GM11168 (cell line): Measurements from ENCODE around the gene ZNF14.
"Not testable (repeated sequence)": the region's sequence is repeated elsewhere in the genome, so short reads cannot be mapped to it uniquely, and the experiment has no call there.

ENCODE experiments used
- in situ Hi-C: fragments of 300-500 bp; cut with MboI; formaldehyde crosslinking; loops from one replicate; pipeline ENCODE4 v1.12.0; 2022; ENCODE audit warnings: low sequenced_read_pairs; ENCODE audit not compliant: unreplicated experiment

ZNF14 gene

GRCh38 chr19:19697589-19697988 is 35.3 kb downstream of the ZNF14 start:
- in situ Hi-C loops, result no loop called here

GRCh38 chr19:19696386-19696785 is 36.5 kb downstream of the ZNF14 start:
- in situ Hi-C loops, result no loop called here

- in situ Hi-C loops, result no loop called here
Observed at GRCh38 chr19:19691683-19692082, 41.2 kb downstream of the ZNF14 start.

- in situ Hi-C loops, result not testable (repeated sequence)
Observed at GRCh38 chr19:19689023-19689422, 43.9 kb downstream of the ZNF14 start.

GRCh38 chr19:19687090-19687489 is 45.8 kb downstream of the ZNF14 start:
- in situ Hi-C loops, result no loop called here

GRCh38 chr19:19686580-19686979 is 46.3 kb downstream of the ZNF14 start:
- in situ Hi-C loops, result no loop called here

GRCh38 chr19:19686119-19686518 is 46.8 kb downstream of the ZNF14 start:
- in situ Hi-C loops, result not testable (repeated sequence)

GRCh38 chr19:19679176-19680073 is 53.5 kb downstream of the ZNF14 start:
- in situ Hi-C loops, result no loop called here

- in situ Hi-C loops, result no loop called here
Observed at GRCh38 chr19:19677579-19677978, 55.3 kb downstream of the ZNF14 start.

- in situ Hi-C loops, result no loop called here
Observed at GRCh38 chr19:19674315-19674714, 58.6 kb downstream of the ZNF14 start.

GRCh38 chr19:19672816-19673215 is 60.1 kb downstream of the ZNF14 start:
- in situ Hi-C loops, result no loop called here

GRCh38 chr19:19670070-19670551 is 62.8 kb downstream of the ZNF14 start:
- in situ Hi-C loops, result no loop called here

GRCh38 chr19:19668230-19669012 is 64.5 kb downstream of the ZNF14 start, which contains the start of gene ZNF101:
Gene ZNF101 (plus strand): TSS chr19:19668839. CDS start chr19:19668964, 125 bp downstream.
- in situ Hi-C loops, result no loop called here

- in situ Hi-C loops, result not testable (repeated sequence)
Observed at GRCh38 chr19:19665420-19665948, 67.4 kb downstream of the ZNF14 start.

GRCh38 chr19:19663256-19664120 is 69.4 kb downstream of the ZNF14 start, which contains the start of gene ATP13A1:
Gene ATP13A1 (minus strand): TSS chr19:19663676. CDS start chr19:19663666, 10 bp downstream.
- in situ Hi-C loops, result no loop called here

GRCh38 chr19:19662871-19663255 is 70.0 kb downstream of the ZNF14 start:
- in situ Hi-C loops, result no loop called here

GRCh38 chr19:19662344-19662743 is 70.6 kb downstream of the ZNF14 start:
- in situ Hi-C loops, result no loop called here

GRCh38 chr19:19661675-19662251 is 71.1 kb downstream of the ZNF14 start:
- in situ Hi-C loops, result no loop called here

- in situ Hi-C loops, result no loop called here
Observed at GRCh38 chr19:19661141-19661674, 71.7 kb downstream of the ZNF14 start.
